Measurements from ENCODE around the gene ILKAP.

Gene ILKAP

DNA sequence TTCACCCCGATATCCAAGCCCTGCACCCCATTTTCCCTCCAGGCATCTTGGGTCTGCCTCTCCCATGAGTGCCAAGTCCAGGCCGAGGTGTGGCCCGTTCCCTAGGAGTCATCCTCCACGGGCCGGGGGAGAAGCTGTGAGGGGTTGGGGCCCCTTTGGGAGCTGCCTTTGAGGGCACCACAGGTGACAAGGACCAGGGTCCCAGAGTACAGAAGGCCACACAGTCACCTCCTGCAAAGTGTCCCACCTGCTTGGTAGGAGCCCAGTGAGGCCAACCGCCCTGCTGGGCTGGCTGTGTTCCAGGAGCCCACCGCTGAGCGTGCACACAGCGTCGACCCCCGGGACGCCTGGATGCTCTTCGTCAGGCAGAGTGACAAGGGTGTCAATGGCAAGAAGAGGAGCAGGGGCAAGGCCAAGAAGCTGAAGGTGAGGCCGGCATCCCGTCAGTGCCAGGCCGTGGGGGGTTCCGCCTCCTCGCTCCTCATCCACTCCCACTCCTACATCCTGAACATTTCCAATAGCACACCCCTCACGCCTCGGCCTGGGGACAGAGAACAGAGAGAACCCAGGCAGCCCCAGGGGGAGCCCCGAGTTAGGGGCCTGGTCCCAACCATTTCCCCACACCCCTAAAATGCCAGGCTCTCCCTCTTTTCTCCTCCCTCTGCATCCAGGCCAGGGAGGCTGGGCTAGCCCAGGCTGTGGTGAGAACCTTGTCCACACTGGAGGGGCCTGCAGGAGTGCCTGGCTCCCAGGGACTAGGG lies 42.0 kb downstream of the ILKAP start:
- peaks cover 23 to 42% (median 26%) of the 10 kb centered on the region in 5 donors for H3K27me3 ChIP-seq (ENCODE audit: control insufficient read depth in 5 of 5, insufficient read depth in 4 of 5, low read length in 5 of 5)

DNA sequence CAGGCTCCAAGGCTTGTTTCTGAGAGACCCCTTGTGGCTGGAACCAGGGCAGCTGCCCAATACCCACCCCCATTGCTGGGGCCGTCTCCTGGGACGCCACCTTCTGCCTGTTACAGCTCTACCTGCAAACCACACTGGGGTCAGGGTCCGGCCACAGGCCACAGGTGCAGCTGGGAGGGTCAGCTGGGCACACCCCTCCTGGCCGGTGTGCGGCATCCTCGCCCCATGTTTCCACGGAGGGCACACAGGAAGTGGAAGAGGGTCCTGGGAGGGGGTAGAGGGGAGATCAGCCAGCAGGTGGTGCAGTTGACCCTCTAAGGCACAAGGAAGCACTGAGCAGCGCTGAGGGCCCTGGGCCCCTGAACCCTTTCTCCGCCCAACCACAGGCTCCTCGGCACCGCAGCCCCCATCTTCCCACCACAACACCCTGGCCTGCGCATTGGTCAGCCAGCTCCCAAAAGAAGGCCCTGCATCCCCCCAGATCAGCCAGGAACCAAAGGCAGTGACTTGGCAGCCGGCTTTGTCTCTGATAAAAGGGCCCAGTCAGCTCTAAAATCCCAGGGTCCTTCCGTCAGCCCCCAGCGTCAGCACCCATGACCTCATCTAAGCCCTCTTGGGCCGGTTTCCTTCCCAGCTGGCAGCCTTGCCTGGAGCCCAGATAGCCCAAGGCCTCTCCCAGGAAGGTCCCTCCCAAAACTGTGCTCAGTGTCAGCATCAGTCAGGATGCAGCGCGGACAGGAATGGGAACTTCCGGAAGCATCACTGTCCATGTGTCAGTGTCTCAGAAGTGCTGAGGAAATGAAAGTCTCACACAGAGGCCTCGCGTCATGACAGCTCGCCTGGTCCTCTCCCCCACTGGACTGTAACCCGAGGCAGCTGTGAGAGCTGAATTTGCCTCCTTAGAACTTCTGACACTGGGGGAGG lies 43.0 kb downstream of the ILKAP start:
- no peak overlapping the region for H3K4me3 ChIP-seq (ENCODE audit: low read depth in 1 of 5, low read length in 5 of 5)
- H3K27ac ChIP-seq (ENCODE audit: low read depth, low read length): no peak overlapping the region
- H3K9ac ChIP-seq (ENCODE audit: low read length in 5 of 5): no peak overlapping the region
- H3K27me3 ChIP-seq (ENCODE audit: control insufficient read depth in 5 of 5, insufficient read depth in 4 of 5, low read length in 5 of 5): peaks cover 23 to 42% (median 26%) of the 10 kb centered on the region in 5 donors
- no peaks in the 10 kb centered on the region for H3K9me3 ChIP-seq (ENCODE audit: control insufficient read depth in 5 of 5, low read length in 5 of 5)
- no peaks in the 10 kb centered on the region for H3K36me3 ChIP-seq (ENCODE audit: control insufficient read depth in 5 of 5, insufficient read depth in 5 of 5, low read length in 5 of 5)
- peaks cover 0 to 24% (median 12%) of the 10 kb centered on the region in 5 donors for H3K4me1 ChIP-seq (ENCODE audit: control insufficient read depth in 5 of 5, insufficient read depth in 5 of 5, low read length in 5 of 5)

More for the DNA sequence above, 42.0 kb downstream of the ILKAP start:
- H3K36me3 ChIP-seq (ENCODE audit: control insufficient read depth in 5 of 5, insufficient read depth in 5 of 5, low read length in 5 of 5): no peaks in the 10 kb centered on the region
- no peak overlapping the region for H3K27ac ChIP-seq (ENCODE audit: low read depth, low read length)
- H3K4me3 ChIP-seq (ENCODE audit: low read depth in 1 of 5, low read length in 5 of 5): no peak overlapping the region
- H3K9ac ChIP-seq (ENCODE audit: low read length in 5 of 5): no peak overlapping the region
- H3K4me1 ChIP-seq (ENCODE audit: control insufficient read depth in 5 of 5, insufficient read depth in 5 of 5, low read length in 5 of 5): peaks cover 0 to 31% (median 12%) of the 10 kb centered on the region in 5 donors
- H3K9me3 ChIP-seq (ENCODE audit: control insufficient read depth in 5 of 5, low read length in 5 of 5): no peaks in the 10 kb centered on the region

DNA sequence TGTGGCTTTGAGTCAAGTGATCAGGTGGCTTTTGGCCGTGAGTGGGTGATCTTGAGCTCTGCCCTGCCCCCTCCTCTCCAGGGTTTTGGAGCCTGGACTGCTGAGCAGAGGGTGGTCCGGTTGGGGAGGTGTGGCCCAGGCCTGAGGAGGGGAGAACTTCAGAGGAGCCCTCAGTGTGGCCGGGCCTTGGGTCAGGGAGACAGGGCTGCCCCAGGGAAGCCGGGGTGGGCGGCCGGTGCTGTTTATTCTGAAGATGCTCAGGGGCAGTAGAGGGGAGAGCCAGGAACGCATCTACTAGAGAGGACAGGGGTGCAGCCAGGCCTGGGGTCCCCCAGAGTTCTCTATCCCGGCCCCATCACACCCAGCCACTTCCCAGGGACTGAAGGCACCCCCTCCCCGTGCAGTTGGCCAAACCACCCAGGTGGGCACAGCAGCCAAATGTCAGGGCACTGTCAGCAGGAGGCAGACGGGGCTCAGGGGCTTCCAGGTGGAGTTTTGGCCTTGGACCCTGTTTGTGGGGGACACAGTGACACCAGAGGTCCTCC lies 43.8 kb downstream of the ILKAP start:
- peaks cover 23 to 40% (median 26%) of the 10 kb centered on the region in 5 donors for H3K27me3 ChIP-seq (ENCODE audit: control insufficient read depth in 5 of 5, insufficient read depth in 4 of 5, low read length in 5 of 5)
- H3K4me3 ChIP-seq (ENCODE audit: low read depth in 1 of 5, low read length in 5 of 5): peak overlapping the region in 1 of 5 donors; percentile 42
- no peaks in the 10 kb centered on the region for H3K9me3 ChIP-seq (ENCODE audit: control insufficient read depth in 5 of 5, low read length in 5 of 5)
- H3K9ac ChIP-seq (ENCODE audit: low read length in 5 of 5): no peak overlapping the region
- no peaks in the 10 kb centered on the region for H3K36me3 ChIP-seq (ENCODE audit: control insufficient read depth in 5 of 5, insufficient read depth in 5 of 5, low read length in 5 of 5)
- peaks cover 0 to 24% (median 12%) of the 10 kb centered on the region in 5 donors for H3K4me1 ChIP-seq (ENCODE audit: control insufficient read depth in 5 of 5, insufficient read depth in 5 of 5, low read length in 5 of 5)
- H3K27ac ChIP-seq (ENCODE audit: low read depth, low read length): no peak overlapping the region

DNA sequence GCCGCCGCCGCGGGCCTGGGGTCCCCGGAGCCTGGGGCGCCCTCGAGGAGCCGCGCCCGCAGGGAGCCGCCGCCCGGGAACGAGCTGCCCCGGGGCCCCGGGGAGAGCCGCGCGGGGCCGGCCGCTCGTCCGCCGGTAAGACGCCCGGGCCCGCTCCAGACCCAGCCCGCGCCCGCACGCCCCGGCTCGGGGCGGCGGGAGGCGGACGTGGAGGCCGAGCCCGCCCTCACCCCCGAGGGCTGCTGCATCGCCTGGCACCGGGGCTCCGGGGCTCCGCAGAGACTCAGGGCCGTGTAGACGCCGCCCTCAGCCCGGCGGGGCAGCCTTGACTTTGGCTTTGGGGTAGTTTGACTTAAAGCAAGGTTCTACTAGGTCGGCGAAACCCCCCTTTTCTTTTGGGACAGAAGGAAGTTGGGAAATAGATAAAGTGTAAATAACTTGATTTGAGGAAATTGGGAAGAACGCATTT lies 44.4 kb downstream of the ILKAP start:
- Histone ChIP-seq H3K27ac (ENCODE audit: low read depth, low read length) (no peak overlapping the region), H3K36me3 (ENCODE audit: control insufficient read depth in 5 of 5, insufficient read depth in 5 of 5, low read length in 5 of 5) (no peaks in the 10 kb centered on the region), H3K4me3 (ENCODE audit: low read depth in 1 of 5, low read length in 5 of 5) (peak overlapping the region in 3 of 5 donors; percentile 31 to 42 (median 42)), H3K4me1 (ENCODE audit: control insufficient read depth in 5 of 5, insufficient read depth in 5 of 5, low read length in 5 of 5) (peaks cover 0 to 24% (median 12%) of the 10 kb centered on the region in 5 donors), H3K27me3 (ENCODE audit: control insufficient read depth in 5 of 5, insufficient read depth in 4 of 5, low read length in 5 of 5) (peaks cover 20 to 38% (median 26%) of the 10 kb centered on the region in 5 donors), H3K9ac (ENCODE audit: low read length in 5 of 5) (no peak overlapping the region), H3K9me3 (ENCODE audit: control insufficient read depth in 5 of 5, low read length in 5 of 5) (peaks cover 0 to 2% (median 0%) of the 10 kb centered on the region in 5 donors)

DNA sequence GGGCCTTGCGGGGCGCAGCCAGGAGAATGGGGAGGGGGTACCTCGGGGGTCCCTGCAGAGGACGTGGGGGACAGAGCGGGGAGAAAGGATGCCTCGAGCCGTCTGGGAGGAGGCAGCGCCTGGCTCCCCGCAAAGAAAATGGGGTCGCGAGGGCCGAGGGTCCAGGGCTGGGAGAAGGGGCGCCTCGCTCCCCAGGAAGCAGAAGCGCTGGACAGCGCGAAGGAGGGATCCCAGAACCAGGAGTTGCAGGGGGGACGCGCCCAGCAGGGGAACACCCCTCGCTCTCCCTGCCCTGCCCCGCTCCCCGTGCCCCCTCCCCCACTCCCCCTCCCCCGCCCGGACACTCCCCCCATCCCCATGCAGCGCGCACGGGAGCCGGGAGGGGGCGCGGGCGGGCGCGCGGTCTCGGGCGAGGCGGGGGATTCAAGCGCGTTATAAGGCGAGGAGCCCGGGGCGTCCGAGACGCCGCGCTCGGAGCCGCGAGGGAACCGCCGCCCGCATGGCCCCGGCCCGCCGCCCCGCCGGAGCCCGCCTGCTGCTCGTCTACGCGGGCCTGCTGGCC lies 44.9 kb downstream of the ILKAP start, which contains the start of gene ERFE:
Gene ERFE (plus strand): TSS at position 462 of the 562 bp plus-strand sequence. CDS start 38 bp downstream, at position 500.
- no peak within 1 kb of the TSS for H3K9ac ChIP-seq (ENCODE audit: low read length in 5 of 5)
- no peak within 1 kb of the TSS for H3K27ac ChIP-seq (ENCODE audit: low read depth, low read length)
- peaks cover 0 to 3% (median 0%) of the 10 kb centered on the region in 5 donors for H3K9me3 ChIP-seq (ENCODE audit: control insufficient read depth in 5 of 5, low read length in 5 of 5)
- peaks cover 20 to 38% (median 26%) of the 10 kb centered on the region in 5 donors for H3K27me3 ChIP-seq (ENCODE audit: control insufficient read depth in 5 of 5, insufficient read depth in 4 of 5, low read length in 5 of 5)
- no peaks in the 10 kb centered on the region for H3K36me3 ChIP-seq (ENCODE audit: control insufficient read depth in 5 of 5, insufficient read depth in 5 of 5, low read length in 5 of 5)
- peaks cover 0 to 21% (median 10%) of the 10 kb centered on the region in 5 donors for H3K4me1 ChIP-seq (ENCODE audit: control insufficient read depth in 5 of 5, insufficient read depth in 5 of 5, low read length in 5 of 5)
- H3K4me3 ChIP-seq (ENCODE audit: low read depth in 1 of 5, low read length in 5 of 5): peak within 1 kb of the TSS in 3 of 5 donors; percentile 31 to 42 (median 42)

DNA sequence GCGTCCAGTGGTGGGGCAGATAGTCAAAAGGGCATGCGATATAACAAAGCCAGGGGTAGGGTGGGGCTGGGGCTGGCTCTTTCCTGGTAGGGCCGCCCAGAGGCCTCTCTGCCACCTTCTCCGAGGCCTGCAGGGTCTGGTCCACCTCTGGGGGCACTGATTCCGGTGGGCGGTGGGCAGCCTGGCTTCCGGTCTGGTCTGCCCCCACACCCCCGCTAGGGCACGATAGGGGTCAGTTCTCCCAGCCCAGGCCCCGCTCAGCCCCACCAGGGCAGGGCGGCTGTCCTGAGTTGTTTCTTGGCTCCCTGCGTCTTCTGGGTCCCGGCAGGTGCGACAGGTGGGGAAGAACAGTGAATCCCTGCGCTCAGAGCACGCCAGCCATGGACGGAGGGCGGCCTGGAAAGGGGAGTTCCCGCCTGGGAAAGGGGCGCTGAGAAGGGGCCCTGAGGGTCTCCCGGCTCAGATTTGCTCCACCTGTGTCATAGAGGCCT lies 45.4 kb downstream of the ILKAP start:
- peaks cover 0 to 3% (median 0%) of the 10 kb centered on the region in 5 donors for H3K9me3 ChIP-seq (ENCODE audit: control insufficient read depth in 5 of 5, low read length in 5 of 5)
- no peak overlapping the region for H3K4me3 ChIP-seq (ENCODE audit: low read depth in 1 of 5, low read length in 5 of 5)
- no peak overlapping the region for H3K9ac ChIP-seq (ENCODE audit: low read length in 5 of 5)

DNA sequence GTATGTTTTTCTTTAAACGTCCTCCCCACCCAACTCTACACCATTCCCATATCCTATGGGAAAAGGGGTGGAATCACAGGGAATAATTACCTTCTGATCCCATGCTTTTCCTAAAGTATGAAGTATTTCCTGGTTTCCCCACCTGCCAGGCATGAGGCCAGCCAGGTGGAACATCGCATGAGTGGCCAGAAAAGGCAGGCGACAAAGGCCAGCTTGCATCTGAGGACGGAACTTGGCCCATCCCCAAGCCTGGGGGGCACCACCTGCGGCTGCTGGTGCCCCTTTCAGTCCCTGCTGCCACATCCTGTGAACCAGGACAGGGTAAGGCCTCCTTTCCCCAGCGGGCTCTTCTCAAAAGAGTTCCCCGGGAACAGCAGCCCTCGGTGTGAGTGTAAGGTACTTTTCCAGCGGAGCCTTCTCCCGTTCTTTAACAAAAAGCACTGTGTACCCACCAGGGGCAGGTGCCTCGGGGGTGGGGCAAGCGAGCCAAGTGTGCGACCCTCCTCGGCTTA lies 45.9 kb downstream of the ILKAP start:
- H3K9me3 ChIP-seq (ENCODE audit: control insufficient read depth in 5 of 5, low read length in 5 of 5): peaks cover 0 to 3% (median 0%) of the 10 kb centered on the region in 5 donors
- no peak overlapping the region for H3K9ac ChIP-seq (ENCODE audit: low read length in 5 of 5)
- no peaks in the 10 kb centered on the region for H3K36me3 ChIP-seq (ENCODE audit: control insufficient read depth in 5 of 5, insufficient read depth in 5 of 5, low read length in 5 of 5)
- H3K27me3 ChIP-seq (ENCODE audit: control insufficient read depth in 5 of 5, insufficient read depth in 4 of 5, low read length in 5 of 5): peaks cover 11 to 28% (median 18%) of the 10 kb centered on the region in 5 donors
- H3K27ac ChIP-seq (ENCODE audit: low read depth, low read length): no peak overlapping the region
- peaks cover 0 to 22% (median 9%) of the 10 kb centered on the region in 5 donors for H3K4me1 ChIP-seq (ENCODE audit: control insufficient read depth in 5 of 5, insufficient read depth in 5 of 5, low read length in 5 of 5)
- H3K4me3 ChIP-seq (ENCODE audit: low read depth in 1 of 5, low read length in 5 of 5): no peak overlapping the region

More for the DNA sequence above, 45.4 kb downstream of the ILKAP start:
- Histone ChIP-seq H3K4me1 (ENCODE audit: control insufficient read depth in 5 of 5, insufficient read depth in 5 of 5, low read length in 5 of 5) (peaks cover 0 to 20% (median 6%) of the 10 kb centered on the region in 5 donors), H3K27ac (ENCODE audit: low read depth, low read length) (no peak overlapping the region), H3K27me3 (ENCODE audit: control insufficient read depth in 5 of 5, insufficient read depth in 4 of 5, low read length in 5 of 5) (peaks cover 16 to 33% (median 23%) of the 10 kb centered on the region in 5 donors), H3K36me3 (ENCODE audit: control insufficient read depth in 5 of 5, insufficient read depth in 5 of 5, low read length in 5 of 5) (no peaks in the 10 kb centered on the region)

DNA sequence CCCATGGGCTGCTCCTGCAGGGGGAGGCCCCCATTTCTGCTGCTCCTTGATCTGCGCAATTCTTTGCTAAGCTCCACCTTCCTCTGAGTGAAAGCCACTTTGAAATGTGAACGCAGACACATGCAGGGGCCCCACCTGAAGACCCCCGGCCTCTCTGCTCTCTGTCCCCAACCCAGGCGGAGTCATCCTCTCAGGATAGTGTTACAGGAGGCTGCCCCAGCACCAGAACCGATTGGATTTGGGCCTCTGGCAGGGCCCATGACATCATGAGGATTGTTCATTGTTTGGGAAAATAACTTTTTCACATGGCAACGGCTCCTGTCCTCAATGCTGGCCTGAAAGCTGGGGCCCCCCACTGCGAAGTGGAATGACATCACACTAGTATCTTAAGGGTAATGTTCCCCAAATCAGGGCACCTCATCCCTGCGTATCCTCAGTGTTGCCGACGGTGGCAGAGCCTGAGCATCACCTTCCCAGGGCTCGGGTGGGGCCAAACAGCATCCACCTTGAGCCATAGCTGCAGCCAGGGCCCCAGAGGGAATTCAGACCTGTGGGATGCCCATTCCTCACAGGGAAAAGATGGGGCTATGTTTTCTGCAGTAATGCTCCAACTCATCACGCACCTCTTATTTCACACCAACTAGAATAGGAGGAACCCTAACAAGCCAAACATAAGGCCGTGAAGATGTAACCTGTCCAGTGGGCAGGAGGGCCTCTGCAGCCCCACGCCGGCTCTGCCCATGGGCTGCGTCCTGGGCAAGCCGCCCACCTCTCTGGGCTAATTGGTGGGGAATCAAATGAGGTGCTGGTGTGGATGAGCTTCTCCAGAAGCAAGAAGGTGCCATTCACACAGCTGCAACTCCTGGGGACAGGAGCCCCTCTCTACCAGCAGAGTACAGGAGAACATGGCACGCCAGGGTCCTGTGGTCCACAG lies 47.5 kb downstream of the ILKAP start:
- Histone ChIP-seq H3K9ac (ENCODE audit: low read length in 5 of 5) (no peak overlapping the region), H3K9me3 (ENCODE audit: control insufficient read depth in 5 of 5, low read length in 5 of 5) (peaks cover 0 to 3% (median 0%) of the 10 kb centered on the region in 5 donors), H3K27ac (ENCODE audit: low read depth, low read length) (no peak overlapping the region), H3K27me3 (ENCODE audit: control insufficient read depth in 5 of 5, insufficient read depth in 4 of 5, low read length in 5 of 5) (peaks cover 9 to 17% (median 13%) of the 10 kb centered on the region in 5 donors), H3K4me3 (ENCODE audit: low read depth in 1 of 5, low read length in 5 of 5) (no peak overlapping the region), H3K4me1 (ENCODE audit: control insufficient read depth in 5 of 5, insufficient read depth in 5 of 5, low read length in 5 of 5) (peaks cover 0 to 22% (median 9%) of the 10 kb centered on the region in 5 donors), H3K36me3 (ENCODE audit: control insufficient read depth in 5 of 5, insufficient read depth in 5 of 5, low read length in 5 of 5) (no peaks in the 10 kb centered on the region)
